ENCODE results near the gene SSRP1.
"Not testable (repeated sequence)": the region's sequence is repeated elsewhere in the genome, so short reads cannot be mapped to it uniquely, and the experiment has no call there.

DNA sequence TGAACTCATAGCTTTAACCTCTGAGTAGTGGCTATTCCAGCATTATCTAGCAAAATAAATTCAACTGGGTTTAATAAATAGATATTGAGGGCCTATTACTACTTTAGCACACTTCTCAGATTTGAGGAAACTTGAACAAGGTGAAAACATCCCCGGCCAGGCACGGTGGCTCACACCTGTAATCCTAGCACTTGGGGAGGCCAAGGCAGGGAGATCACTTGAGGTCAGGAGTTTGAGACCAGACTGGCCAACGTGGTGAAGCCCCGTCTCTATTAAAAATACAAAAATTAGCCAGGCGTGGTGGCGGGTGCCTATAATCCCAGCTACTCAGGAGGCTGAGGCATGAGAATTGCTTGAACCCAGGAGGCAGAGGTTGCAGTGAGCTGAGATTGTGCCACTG lies 1.2 kb upstream of the SSRP1 start:
- TF ChIP-seq, protein P1, sequence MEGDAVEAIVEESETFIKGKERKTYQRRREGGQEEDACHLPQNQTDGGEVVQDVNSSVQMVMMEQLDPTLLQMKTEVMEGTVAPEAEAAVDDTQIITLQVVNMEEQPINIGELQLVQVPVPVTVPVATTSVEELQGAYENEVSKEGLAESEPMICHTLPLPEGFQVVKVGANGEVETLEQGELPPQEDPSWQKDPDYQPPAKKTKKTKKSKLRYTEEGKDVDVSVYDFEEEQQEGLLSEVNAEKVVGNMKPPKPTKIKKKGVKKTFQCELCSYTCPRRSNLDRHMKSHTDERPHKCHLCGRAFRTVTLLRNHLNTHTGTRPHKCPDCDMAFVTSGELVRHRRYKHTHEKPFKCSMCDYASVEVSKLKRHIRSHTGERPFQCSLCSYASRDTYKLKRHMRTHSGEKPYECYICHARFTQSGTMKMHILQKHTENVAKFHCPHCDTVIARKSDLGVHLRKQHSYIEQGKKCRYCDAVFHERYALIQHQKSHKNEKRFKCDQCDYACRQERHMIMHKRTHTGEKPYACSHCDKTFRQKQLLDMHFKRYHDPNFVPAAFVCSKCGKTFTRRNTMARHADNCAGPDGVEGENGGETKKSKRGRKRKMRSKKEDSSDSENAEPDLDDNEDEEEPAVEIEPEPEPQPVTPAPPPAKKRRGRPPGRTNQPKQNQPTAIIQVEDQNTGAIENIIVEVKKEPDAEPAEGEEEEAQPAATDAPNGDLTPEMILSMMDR (IDR thresholded peaks at IDR 0.05; ENCODE audit: low read depth, low read length, poor library complexity, severe bottlenecking): not testable (repeated sequence)
- not testable (repeated sequence) for TF ChIP-seq EZH2phosphoT487 (IDR thresholded peaks at IDR 0.05; ENCODE audit: borderline replicate concordance, low read length)

All from DOHH2 (cell line).